Mucosa of descending colon (tissue), 3 donors: ENCODE results near the gene FBXO31. TPM values are rescaled to one million over a fixed set of nuclear protein-coding genes. Genes with fewer than 3 reads are reported as not detected.

ENCODE experiments used
- ATAC-seq: fragments of 200-7000 bp; cut with Tn5 transposase; one replicate; pipeline ENCODE4 v1.9.1; 2020; ENCODE audit warnings: mild to moderate bottlenecking, moderate library complexity
- DNase-seq, 3 donors: peaks; one replicate each; pipeline ENCODE4 v3.0.0-alpha.2; 2020
- H3K36me3 ChIP-seq: fragments of 200-600 bp; one replicate; pipeline ENCODE4 v1.8.0; 2021; ENCODE audit warnings: low read depth, mild to moderate bottlenecking
- H3K4me1 ChIP-seq: fragments of 200-600 bp; one replicate; pipeline ENCODE4 v1.8.0; 2021; ENCODE audit warnings: low read depth, mild to moderate bottlenecking
- H3K4me3 ChIP-seq: fragments of 200-600 bp; one replicate; pipeline ENCODE4 v1.8.0; 2021; ENCODE audit warnings: mild to moderate bottlenecking
- H3K9me3 ChIP-seq: fragments of 200-600 bp; one replicate; pipeline ENCODE4 v1.8.0; 2021; ENCODE audit warnings: mild to moderate bottlenecking
- intact Hi-C, 2 donors: fragments of 100-400 bp; cut with DNase I in 1 of 2; cut with micrococcal nuclease in 1 of 2; formaldehyde crosslinking; loops; one replicate each; pipeline versions ENCODE4 v1.11.0 to v1.11.1; 2022; cut with DNase I, micrococcal nuclease
- total RNA-seq, 3 donors: library from RNA; stranded (reverse); fragmentation: NEBNext Ultra II Directional in 2 of 3; extraction: Animal tissue kit (Norgen Biotek cat#: 25700) in 2 of 3; gene quantifications; one replicate each; pipeline versions ENCODE4 v1.2.1 to v1.2.4, GENCODE V29; 2021 to 2023
- TF ChIP-seq, protein P1 (sequence below): fragments of 200-600 bp; IDR thresholded peaks from one replicate; pipeline ENCODE4 v1.8.0; 2022; ENCODE audit warnings: antibody characterized with exemption, mild to moderate bottlenecking
- donor health status: DM: no; HTN: no; CAD: no; lungs with moderate emphysema.
- donor health status: DM: no; HTN: no; CAD: no.
- donor health status: DM: no; HTN: yes; CAD: no.

Gene FBXO31
- total RNA-seq, 3 donors from 2014 or later: 54.2 to 104 (median 63.9) TPM

DNA sequence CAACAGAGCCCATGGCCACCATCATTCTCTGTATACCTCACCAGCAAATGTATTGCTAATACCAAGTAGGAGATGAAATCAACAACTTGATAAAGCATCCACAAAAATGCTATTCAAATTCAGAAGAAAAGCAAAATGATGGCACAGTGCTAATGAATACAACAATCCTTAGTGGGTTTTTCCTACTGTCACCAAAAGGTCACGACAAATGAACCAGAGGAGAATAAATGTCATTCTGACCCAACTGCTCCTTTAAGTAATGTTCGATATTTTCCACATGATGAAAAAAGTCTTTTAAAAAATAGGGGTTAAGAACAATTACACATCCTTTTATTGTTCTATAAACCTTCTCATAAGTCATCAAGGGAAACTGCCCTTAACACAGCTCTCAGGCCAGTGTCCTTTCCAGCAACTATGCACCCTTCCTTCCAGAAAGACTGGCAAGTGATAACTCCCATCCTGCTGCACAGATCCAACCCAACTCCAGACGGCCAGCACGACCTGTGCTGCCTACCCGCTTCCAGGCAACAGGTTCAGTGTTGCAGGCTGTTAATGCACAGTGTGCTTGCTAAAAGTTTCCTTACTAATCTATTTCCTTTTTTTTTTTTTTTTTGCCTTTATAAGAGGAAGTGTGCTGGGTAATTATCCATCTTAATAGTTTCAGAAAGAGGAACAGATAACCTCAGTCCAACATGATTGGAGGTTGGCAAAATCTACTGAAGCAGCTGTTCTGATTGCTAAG, 15.4 kb downstream of the FBXO31 start:
- no peaks in the 10 kb centered on the region for H3K9me3 ChIP-seq
- DNase-seq: peak in 1 of 3 donors; percentile 3
- H3K4me1 ChIP-seq: peaks cover 30% of the 10 kb centered on the region
- no peak for ATAC-seq
- intact Hi-C loops: no loop called here
- TF ChIP-seq, protein P1, sequence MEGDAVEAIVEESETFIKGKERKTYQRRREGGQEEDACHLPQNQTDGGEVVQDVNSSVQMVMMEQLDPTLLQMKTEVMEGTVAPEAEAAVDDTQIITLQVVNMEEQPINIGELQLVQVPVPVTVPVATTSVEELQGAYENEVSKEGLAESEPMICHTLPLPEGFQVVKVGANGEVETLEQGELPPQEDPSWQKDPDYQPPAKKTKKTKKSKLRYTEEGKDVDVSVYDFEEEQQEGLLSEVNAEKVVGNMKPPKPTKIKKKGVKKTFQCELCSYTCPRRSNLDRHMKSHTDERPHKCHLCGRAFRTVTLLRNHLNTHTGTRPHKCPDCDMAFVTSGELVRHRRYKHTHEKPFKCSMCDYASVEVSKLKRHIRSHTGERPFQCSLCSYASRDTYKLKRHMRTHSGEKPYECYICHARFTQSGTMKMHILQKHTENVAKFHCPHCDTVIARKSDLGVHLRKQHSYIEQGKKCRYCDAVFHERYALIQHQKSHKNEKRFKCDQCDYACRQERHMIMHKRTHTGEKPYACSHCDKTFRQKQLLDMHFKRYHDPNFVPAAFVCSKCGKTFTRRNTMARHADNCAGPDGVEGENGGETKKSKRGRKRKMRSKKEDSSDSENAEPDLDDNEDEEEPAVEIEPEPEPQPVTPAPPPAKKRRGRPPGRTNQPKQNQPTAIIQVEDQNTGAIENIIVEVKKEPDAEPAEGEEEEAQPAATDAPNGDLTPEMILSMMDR: no peak
- no peak overlapping the region for H3K4me3 ChIP-seq
- H3K36me3 ChIP-seq: no peaks in the 10 kb centered on the region

DNA sequence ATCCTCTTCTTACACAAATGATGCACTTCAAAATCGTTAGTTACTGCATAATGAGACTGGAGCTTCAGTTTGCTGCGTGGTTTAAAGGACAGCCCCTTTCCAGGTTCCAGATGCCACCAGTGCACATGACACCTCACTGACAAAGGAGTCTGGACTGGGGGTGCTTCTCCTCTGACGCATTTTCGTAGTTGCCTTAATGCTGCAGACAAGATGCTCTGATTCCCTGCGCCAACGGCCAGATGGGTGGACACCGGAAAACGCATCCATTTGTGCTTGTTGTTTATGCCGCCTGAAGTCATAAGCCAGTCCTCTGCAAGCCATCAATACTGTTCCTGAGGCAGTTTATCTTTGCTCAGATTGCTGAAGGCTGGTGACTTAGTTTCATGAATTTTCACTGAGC, 16.0 kb downstream of the FBXO31 start:
- no peak for ATAC-seq
- Histone ChIP-seq H3K4me3 (no peak overlapping the region), H3K4me1 (peaks cover 30% of the 10 kb centered on the region), H3K36me3 (no peaks in the 10 kb centered on the region), H3K9me3 (no peaks in the 10 kb centered on the region)
- peak in 1 of 3 donors; percentile 10 for DNase-seq
- intact Hi-C loops: no loop called here
- TF ChIP-seq, protein P1: no peak

DNA sequence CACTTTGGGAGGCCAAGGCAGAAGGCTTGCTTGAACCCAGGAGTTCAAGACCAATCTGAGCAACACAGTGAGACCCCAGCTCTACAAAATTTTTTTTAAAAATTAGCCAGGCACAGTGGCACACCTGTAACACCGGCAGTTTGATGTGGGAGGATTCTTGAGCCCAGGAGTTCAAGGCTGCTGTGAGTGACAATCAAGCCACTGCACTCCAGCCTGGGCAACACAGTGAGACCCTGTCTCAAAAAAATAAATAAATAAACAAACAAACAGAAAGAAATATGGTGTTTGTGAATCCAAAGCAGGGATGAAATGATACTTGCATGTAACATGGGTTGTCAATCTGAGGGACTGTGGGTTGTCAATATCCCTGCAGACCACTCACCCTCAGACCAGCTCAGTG, 16.6 kb downstream of the FBXO31 start:
- TF ChIP-seq, protein P1: no peak
- DNase-seq (no peak), ATAC-seq (no peak)
- H3K4me1 ChIP-seq: peaks cover 30% of the 10 kb centered on the region
- no peaks in the 10 kb centered on the region for H3K36me3 ChIP-seq
- H3K4me3 ChIP-seq: no peak overlapping the region
- H3K9me3 ChIP-seq: no peaks in the 10 kb centered on the region
- intact Hi-C loops: no loop called here

DNA sequence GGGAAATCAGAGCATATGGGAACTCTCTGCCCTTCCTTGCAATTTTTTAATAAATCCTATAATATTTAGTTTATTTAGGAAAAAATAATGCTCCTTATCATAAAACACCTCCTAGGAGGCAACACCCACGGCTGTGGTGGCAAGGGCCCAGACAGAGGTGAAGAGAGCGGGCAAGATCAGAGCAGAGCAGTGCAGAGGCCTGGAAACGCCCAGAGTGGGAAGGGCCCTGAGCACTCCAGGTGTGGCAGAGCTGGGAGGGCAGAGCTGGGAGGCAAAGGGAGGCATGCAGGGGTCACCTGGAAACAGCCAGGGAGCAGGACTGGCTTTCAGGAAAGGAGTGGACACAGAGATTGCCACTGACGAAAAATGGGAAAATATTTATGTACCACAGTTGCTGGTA, 17.3 kb downstream of the FBXO31 start:
- intact Hi-C loops: no loop called here
- DNase-seq (peak; percentile 76 to 79 (median 79)), ATAC-seq (peak; percentile 94)
- H3K9me3 ChIP-seq: no peaks in the 10 kb centered on the region
- H3K36me3 ChIP-seq: no peaks in the 10 kb centered on the region
- H3K4me1 ChIP-seq: peaks cover 30% of the 10 kb centered on the region
- H3K4me3 ChIP-seq: no peak overlapping the region
- TF ChIP-seq, protein P1: no peak

DNA sequence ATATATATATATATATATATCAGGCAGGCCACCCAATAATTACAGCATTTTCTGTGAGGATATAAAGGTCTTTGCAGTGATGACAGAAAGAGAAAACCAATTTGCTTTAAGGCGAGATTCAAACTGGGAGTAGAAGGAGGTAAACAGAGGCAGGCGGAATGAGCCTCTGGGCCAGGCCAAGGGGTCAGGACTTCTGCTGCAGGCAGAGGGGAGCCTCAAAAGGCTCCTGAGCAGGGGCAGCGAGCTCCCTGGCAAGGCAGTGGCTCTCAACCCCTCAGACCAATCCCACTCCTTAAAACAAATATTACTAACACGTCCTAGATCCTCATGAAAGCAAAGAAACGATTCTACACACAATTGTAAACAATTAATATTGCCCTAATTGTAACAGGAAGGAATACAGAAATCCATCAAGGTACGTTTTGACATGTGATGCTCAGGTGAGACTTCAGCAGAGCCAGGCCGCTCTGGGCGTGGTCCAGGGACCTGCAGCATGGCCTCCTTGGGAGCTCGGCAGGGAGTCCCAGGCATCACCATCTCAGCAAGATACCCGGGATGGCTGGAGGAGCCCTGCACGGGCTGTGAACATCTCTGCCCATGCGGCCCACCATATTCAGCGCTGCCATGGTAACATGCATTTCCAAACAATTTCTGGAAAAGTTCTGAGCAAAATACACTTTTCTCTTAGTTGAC, 18.4 kb downstream of the FBXO31 start:
- no peak for ATAC-seq
- Histone ChIP-seq H3K9me3 (no peaks in the 10 kb centered on the region), H3K4me1 (peaks cover 29% of the 10 kb centered on the region), H3K4me3 (no peak overlapping the region), H3K36me3 (no peaks in the 10 kb centered on the region)
- intact Hi-C loops: no loop called here
- DNase-seq: peak in 1 of 3 donors; percentile 46
- TF ChIP-seq, protein P1: no peak
